GM18519 (cell line): Measurements from ENCODE around the gene GPR39.
"Not testable (repeated sequence)": the region's sequence is repeated elsewhere in the genome, so short reads cannot be mapped to it uniquely, and the experiment has no call there.

Experiments
- ATAC-seq: cut with Tn5 transposase; IDR thresholded peaks from one replicate; pipeline ENCODE4 v1.9.1; 2021; ENCODE audit warnings: mild to moderate bottlenecking, moderate library complexity; ENCODE audit not compliant: unreplicated experiment, low FRiP score

GPR39 gene

GRCh38 chr2:132416723-132417395, at the start of gene GPR39:
TSS of gene GPR39 (plus strand) at chr2:132416805.
- ATAC-seq: no peak

- no peak for ATAC-seq
Measured at GRCh38 chr2:132368191-132368590, 48.4 kb upstream of the GPR39 start.

DNA sequence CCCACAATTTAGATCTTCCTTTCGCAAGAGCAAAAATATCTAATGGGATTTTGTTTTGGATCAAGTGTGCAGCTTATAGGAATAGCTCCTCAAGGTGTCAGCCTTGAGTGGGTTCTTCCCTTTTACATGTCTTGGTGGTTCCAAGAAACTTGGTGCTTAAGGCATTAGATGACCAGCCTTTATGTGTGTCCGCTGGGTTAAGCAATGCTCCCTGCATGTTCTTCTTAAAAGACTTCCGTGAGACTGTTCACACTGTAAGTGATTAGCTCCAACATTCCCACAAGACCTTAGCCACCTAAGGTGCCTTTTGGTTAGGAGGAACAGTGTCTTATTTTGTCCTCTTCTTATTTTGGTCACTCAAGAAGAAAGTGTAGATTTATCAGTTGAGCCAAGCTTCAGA, 44.3 kb upstream of the GPR39 start:
- ATAC-seq: no peak

DNA sequence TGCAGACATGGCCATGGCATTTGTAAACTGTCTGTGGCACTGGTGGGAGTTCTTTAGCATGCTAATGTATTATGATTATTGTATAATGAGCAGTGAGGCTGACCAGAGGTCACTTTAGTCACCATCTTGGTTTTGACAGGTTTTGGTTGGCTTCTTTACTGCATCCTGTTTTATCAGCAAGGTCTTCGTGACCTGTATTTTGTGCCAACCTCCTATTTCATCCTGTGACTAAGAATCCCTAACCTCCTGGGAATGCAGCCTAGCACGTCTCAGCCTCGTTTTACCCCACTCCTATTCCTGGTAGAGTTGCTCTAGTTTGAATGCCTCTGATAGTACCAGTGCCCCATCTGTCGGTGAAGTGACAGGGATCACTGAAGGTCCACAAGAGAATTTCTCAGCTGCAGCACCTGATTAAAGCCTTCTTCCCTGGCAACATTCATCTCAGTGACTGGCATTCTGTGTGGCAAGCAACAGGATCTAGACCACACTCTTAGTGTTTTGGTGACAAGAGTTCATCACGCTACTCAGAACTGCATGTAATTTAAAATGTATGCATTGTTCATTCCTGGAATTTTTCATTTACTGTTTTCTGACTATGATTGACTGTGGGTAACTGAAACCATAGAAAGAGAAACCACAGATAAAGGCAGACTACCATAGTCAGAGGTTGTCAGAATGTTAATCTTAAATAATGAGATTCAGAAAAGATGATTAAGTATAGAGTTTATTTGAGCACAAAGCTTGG, 43.0 kb upstream of the GPR39 start:
- ATAC-seq: no peak

DNA sequence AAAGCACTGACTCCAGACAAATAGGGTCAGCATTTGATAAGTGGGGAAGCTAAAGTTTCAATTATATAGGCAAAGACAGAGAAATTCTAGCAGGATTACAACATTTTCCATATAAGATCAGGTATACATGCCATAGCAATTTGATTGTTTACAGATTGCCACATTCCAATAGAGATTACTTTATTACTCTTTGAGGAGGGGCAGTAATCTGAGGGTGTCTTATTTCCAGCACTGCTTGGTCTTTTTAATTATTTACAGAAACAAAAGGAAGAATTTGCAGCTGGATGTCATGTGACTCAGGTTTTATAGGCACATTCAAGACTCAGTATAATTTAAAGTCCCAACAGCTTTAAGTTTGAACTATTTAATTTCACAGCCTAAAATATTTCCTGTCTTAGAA, 42.5 kb upstream of the GPR39 start:
- ATAC-seq: no peak

GRCh38 chr2:132374551-132374950, 42.1 kb upstream of the GPR39 start:
- ATAC-seq: no peak

DNA sequence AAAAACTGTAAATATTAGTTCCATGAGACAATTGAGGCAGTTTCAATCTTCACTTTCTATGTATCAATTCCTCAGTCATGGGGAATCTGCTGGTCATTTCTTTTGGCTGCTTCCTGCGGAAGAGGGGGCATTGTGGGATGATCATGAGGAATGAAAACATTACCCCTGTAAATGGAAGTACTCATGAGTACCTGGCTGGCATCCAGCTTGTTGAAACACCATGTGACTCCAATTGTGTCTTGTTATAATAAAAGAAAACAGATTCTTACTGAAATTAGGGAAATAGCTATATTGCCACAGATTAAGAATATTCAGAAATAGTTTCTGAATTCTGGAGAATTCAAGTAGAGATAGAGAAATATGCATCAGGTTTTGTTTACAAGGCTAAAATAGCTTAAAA, 41.6 kb upstream of the GPR39 start:
- no peak for ATAC-seq

- ATAC-seq: no peak
Measured at GRCh38 chr2:132381376-132381775, 35.2 kb upstream of the GPR39 start.

- ATAC-seq: no peak
Measured at GRCh38 chr2:132383956-132384355, 32.6 kb upstream of the GPR39 start.

- no peak for ATAC-seq
Measured at GRCh38 chr2:132384491-132385151, 32.0 kb upstream of the GPR39 start.

DNA sequence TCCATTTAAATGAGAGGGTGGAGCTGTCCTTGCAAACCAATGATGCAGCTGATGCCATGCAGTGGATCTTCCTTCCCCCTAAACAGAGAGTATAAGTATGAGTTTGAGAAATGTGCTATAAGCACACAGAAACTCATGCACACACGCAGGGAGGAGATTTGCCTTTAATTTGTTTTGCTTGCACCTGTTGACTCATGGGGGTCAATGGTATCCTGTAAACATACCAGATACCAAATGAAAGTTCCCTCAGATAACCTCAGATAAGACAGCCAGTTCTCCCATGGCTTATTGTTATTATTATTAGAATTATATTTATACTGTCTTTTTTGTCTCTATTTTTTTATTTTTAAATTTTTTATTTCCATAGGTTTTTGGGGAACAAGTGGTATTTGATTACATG, 29.5 kb upstream of the GPR39 start:
- ATAC-seq: no peak

DNA sequence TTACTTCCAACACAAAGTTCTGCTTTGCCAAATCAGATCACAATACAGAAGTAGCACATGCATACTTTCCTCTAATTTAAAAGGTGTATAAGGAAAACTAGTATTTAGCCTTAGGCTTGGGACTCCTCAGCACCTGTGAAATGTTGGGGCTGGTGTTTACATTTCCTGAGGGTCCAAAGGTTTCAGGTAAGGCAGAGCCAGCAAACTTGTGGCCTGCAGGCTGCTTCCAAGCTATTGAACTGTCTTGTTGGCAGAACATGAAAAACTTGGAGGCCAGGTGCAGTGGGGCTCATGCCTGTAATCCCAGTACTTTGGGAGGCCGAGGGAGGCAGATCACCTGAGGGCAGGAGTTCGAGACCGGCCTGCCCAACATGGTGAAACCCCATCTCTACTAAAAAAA, 26.5 kb upstream of the GPR39 start:
- no peak for ATAC-seq

- no peak for ATAC-seq
Measured at GRCh38 chr2:132391378-132391777, 25.2 kb upstream of the GPR39 start.

- no peak for ATAC-seq
Measured at GRCh38 chr2:132392221-132392620, 24.4 kb upstream of the GPR39 start.

- no peak for ATAC-seq
Measured at GRCh38 chr2:132392879-132393278, 23.7 kb upstream of the GPR39 start.

GRCh38 chr2:132397042-132397441, 19.6 kb upstream of the GPR39 start:
- ATAC-seq: not testable (repeated sequence)

- no peak for ATAC-seq
Measured at GRCh38 chr2:132400169-132400900, 16.3 kb upstream of the GPR39 start.

- no peak for ATAC-seq
Measured at GRCh38 chr2:132400901-132401240, 15.7 kb upstream of the GPR39 start.

- no peak for ATAC-seq
Measured at GRCh38 chr2:132401326-132401725, 15.3 kb upstream of the GPR39 start.

GRCh38 chr2:132403146-132403545, 13.5 kb upstream of the GPR39 start:
- no peak for ATAC-seq

DNA sequence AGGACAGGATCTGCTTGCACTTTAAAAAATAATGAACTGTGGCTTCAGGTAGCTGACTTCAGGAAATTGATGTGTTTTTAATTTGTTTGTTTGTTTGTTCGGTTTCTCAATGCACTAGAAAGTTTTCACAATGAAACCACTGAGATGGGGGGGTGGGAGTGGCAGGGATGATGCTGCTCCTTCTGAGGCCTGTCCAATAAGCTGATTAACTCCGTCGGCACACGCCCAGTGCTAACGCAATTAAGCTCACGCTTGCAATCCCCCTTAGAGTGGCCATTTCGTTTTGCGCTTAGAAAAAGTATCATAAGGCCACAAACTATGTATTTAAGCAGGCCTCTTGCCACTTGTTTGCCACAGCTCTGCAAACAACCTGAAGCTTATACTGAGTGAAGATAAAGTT, 12.5 kb upstream of the GPR39 start:
- no peak for ATAC-seq
